ENCODE measurements around the gene ZNF440.

DNA sequence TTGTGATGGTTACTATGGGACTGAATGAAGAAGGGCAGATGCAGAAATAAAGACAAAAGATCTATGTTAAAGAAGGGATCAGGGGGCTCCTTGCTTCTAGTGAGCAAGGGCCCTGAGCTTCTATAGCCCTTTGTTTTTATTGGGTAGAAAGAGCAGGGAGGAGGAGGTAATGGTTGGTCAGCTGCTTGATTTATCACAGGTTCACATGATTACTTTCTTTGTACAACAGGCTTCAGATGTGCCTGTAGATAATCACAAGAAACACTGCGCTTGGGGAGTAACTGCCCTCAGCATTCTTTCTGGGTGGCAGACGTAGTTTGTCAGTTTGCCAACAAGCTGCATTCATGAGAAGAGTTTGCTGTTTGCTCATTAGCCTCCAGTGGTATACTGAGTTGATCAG lies 29.6 kb downstream of the ZNF440 start:
- no peak for TF ChIP-seq EZH2 (IDR thresholded peaks at IDR 0.05)
- TF ChIP-seq, protein P1, sequence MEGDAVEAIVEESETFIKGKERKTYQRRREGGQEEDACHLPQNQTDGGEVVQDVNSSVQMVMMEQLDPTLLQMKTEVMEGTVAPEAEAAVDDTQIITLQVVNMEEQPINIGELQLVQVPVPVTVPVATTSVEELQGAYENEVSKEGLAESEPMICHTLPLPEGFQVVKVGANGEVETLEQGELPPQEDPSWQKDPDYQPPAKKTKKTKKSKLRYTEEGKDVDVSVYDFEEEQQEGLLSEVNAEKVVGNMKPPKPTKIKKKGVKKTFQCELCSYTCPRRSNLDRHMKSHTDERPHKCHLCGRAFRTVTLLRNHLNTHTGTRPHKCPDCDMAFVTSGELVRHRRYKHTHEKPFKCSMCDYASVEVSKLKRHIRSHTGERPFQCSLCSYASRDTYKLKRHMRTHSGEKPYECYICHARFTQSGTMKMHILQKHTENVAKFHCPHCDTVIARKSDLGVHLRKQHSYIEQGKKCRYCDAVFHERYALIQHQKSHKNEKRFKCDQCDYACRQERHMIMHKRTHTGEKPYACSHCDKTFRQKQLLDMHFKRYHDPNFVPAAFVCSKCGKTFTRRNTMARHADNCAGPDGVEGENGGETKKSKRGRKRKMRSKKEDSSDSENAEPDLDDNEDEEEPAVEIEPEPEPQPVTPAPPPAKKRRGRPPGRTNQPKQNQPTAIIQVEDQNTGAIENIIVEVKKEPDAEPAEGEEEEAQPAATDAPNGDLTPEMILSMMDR (IDR thresholded peaks at IDR 0.05 in 2 of 3, conservative IDR thresholded peaks at IDR 0.05 in 1 of 3; ENCODE audit: borderline replicate concordance in 1 of 3, insufficient read depth in 1 of 3, low read depth in 2 of 3, low read length in 2 of 3) = no peak
- no peak for TF ChIP-seq POLR2AphosphoS5 (IDR thresholded peaks at IDR 0.05; ENCODE audit: low read depth, low read length)
- TF ChIP-seq CEBPB (IDR thresholded peaks at IDR 0.05; ENCODE audit: low read depth) = no peak
- TF ChIP-seq POLR2A (IDR thresholded peaks at IDR 0.05; ENCODE audit: borderline replicate concordance, extremely low read depth, insufficient read depth, insufficient read length) = no peak
- TF ChIP-seq, protein P2, sequence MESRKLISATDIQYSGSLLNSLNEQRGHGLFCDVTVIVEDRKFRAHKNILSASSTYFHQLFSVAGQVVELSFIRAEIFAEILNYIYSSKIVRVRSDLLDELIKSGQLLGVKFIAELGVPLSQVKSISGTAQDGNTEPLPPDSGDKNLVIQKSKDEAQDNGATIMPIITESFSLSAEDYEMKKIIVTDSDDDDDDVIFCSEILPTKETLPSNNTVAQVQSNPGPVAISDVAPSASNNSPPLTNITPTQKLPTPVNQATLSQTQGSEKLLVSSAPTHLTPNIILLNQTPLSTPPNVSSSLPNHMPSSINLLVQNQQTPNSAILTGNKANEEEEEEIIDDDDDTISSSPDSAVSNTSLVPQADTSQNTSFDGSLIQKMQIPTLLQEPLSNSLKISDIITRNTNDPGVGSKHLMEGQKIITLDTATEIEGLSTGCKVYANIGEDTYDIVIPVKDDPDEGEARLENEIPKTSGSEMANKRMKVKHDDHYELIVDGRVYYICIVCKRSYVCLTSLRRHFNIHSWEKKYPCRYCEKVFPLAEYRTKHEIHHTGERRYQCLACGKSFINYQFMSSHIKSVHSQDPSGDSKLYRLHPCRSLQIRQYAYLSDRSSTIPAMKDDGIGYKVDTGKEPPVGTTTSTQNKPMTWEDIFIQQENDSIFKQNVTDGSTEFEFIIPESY (IDR thresholded peaks at IDR 0.05; ENCODE audit: extremely low read depth, insufficient replicate concordance, low read length) = no peak
- TF ChIP-seq EZH2phosphoT487 (IDR thresholded peaks at IDR 0.05; ENCODE audit: borderline replicate concordance) = no peak
- no peak for TF ChIP-seq CBX3 (IDR thresholded peaks at IDR 0.05; ENCODE audit: low read depth)
- no peak for TF ChIP-seq YY1 (IDR thresholded peaks at IDR 0.05; ENCODE audit: extremely low read depth, insufficient replicate concordance, low read depth, low read length)
- TF ChIP-seq, protein P3, sequence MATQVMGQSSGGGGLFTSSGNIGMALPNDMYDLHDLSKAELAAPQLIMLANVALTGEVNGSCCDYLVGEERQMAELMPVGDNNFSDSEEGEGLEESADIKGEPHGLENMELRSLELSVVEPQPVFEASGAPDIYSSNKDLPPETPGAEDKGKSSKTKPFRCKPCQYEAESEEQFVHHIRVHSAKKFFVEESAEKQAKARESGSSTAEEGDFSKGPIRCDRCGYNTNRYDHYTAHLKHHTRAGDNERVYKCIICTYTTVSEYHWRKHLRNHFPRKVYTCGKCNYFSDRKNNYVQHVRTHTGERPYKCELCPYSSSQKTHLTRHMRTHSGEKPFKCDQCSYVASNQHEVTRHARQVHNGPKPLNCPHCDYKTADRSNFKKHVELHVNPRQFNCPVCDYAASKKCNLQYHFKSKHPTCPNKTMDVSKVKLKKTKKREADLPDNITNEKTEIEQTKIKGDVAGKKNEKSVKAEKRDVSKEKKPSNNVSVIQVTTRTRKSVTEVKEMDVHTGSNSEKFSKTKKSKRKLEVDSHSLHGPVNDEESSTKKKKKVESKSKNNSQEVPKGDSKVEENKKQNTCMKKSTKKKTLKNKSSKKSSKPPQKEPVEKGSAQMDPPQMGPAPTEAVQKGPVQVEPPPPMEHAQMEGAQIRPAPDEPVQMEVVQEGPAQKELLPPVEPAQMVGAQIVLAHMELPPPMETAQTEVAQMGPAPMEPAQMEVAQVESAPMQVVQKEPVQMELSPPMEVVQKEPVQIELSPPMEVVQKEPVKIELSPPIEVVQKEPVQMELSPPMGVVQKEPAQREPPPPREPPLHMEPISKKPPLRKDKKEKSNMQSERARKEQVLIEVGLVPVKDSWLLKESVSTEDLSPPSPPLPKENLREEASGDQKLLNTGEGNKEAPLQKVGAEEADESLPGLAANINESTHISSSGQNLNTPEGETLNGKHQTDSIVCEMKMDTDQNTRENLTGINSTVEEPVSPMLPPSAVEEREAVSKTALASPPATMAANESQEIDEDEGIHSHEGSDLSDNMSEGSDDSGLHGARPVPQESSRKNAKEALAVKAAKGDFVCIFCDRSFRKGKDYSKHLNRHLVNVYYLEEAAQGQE (IDR thresholded peaks at IDR 0.05; ENCODE audit: low read depth) = no peak
- no peak for TF ChIP-seq SIN3A (IDR thresholded peaks at IDR 0.05; ENCODE audit: low read depth)
- no peak for TF ChIP-seq JUND (IDR thresholded peaks at IDR 0.05)
- no peak for TF ChIP-seq ZNF274 (IDR thresholded peaks at IDR 0.05; ENCODE audit: low read depth, low read length)
